Cardiac ventricle fibroblast (primary cell): ENCODE results near the gene CXCR5. TPM values are rescaled to one million over a fixed set of nuclear protein-coding genes. Genes with fewer than 3 reads are reported as not detected.

ENCODE experiments used
- total RNA-seq: library from RNA; depleted of rRNA; stranded (reverse); fragments of >200 nt; gene quantifications from 2 replicates; pipeline ENCODE4 v1.2.3, GENCODE V29; 2015

The CXCR5 gene
- total RNA-seq: not detected in 2 replicates

GRCh38 chr11:118883368-118884071 lies at the start of gene CXCR5:
CXCR5 (plus strand) TSS chr11:118883892; CDS start chr11:118883942, 50 bp downstream.

Other genes starting within 250 kb of the CXCR5 start
- gene TREH, start 204.2 kb upstream of the CXCR5 start, total RNA-seq: not detected in 2 replicates
- 71.2 and 82.4 TPM in 2 replicates for gene DDX6, start 92.7 kb upstream of the CXCR5 start, total RNA-seq
- 41.5 and 57.4 TPM in 2 replicates for gene BCL9L, start 42.0 kb downstream of the CXCR5 start, total RNA-seq
- not detected in 2 replicates for gene UPK2, start 72.4 kb downstream of the CXCR5 start, total RNA-seq
- gene FOXR1, start 87.9 kb downstream of the CXCR5 start, total RNA-seq: not detected in 2 replicates
- gene CENATAC, start 114.2 kb downstream of the CXCR5 start, total RNA-seq: 5.7 and 16.8 TPM in 2 replicates
- gene RPS25, start 134.5 kb downstream of the CXCR5 start, total RNA-seq: 2,131 and 3,333 TPM in 2 replicates
- 76.9 and 85.3 TPM in 2 replicates for gene TRAPPC4, start 134.9 kb downstream of the CXCR5 start, total RNA-seq
- gene SLC37A4, start 147.0 kb downstream of the CXCR5 start, total RNA-seq: 12.2 and 12.8 TPM in 2 replicates
- 79.2 and 89.9 TPM in 2 replicates for gene HYOU1, start 173.3 kb downstream of the CXCR5 start, total RNA-seq
- gene VPS11, start 183.9 kb downstream of the CXCR5 start, total RNA-seq: 25.2 and 25.4 TPM in 2 replicates
- 9.6 and 13.2 TPM in 2 replicates for gene HMBS, start 201.0 kb downstream of the CXCR5 start, total RNA-seq
- 20.3 and 30.8 TPM in 2 replicates for gene DPAGT1, start 218.0 kb downstream of the CXCR5 start, total RNA-seq
- gene C2CD2L, start 223.5 kb downstream of the CXCR5 start, total RNA-seq: 3.9 and 4.6 TPM in 2 replicates
- gene HINFP, start 237.7 kb downstream of the CXCR5 start, total RNA-seq: 8.8 and 9.4 TPM in 2 replicates